ENCODE measurements around the gene CLEC4G. TPM values are rescaled to one million over a fixed set of nuclear protein-coding genes. Genes with fewer than 3 reads are reported as not detected.

Gene CLEC4G
- polyA plus RNA-seq, 1 donor (not counting 4 experiments of a cell fraction or from before 2014, with no cell fraction given), result not detected

GRCh38 chr19:7743425-7743841 is 11.5 kb upstream of the CLEC4G start:
- no peaks in the 10 kb centered on the region for H3K27me3 ChIP-seq (ENCODE audit: control insufficient read depth, extremely low read depth, insufficient read depth, low read length)
- no peaks in the 10 kb centered on the region for H3K4me1 ChIP-seq (ENCODE audit: control insufficient read depth, extremely low read depth, insufficient read depth, low read length)
- H4K20me1 ChIP-seq (ENCODE audit: control insufficient read depth, extremely low read depth, insufficient read depth, low read length), result no peaks in the 10 kb centered on the region
- no peaks in the 10 kb centered on the region for H3K9me3 ChIP-seq (ENCODE audit: control insufficient read depth, low read depth, low read length)
- no peaks in the 10 kb centered on the region for H3K9me1 ChIP-seq (ENCODE audit: control insufficient read depth, extremely low read depth, insufficient read depth, low read length)
- no peak overlapping the region for H3K9ac ChIP-seq (ENCODE audit: control insufficient read depth, extremely low read depth, insufficient read depth, low read length)
- no peaks in the 10 kb centered on the region for H3K79me2 ChIP-seq (ENCODE audit: control insufficient read depth, insufficient read depth, low read length)
- DNase-seq (ENCODE audit: low read depth, low spot score) (no peak), FAIRE-seq (no peak)
- no peak overlapping the region for H3K4me2 ChIP-seq (ENCODE audit: control insufficient read depth, extremely low read depth, insufficient read depth, low read depth, low read length)
- no peak for TF ChIP-seq EZH2 (IDR thresholded peaks at IDR 0.05; ENCODE audit: low read length)
- TF ChIP-seq, protein P1, sequence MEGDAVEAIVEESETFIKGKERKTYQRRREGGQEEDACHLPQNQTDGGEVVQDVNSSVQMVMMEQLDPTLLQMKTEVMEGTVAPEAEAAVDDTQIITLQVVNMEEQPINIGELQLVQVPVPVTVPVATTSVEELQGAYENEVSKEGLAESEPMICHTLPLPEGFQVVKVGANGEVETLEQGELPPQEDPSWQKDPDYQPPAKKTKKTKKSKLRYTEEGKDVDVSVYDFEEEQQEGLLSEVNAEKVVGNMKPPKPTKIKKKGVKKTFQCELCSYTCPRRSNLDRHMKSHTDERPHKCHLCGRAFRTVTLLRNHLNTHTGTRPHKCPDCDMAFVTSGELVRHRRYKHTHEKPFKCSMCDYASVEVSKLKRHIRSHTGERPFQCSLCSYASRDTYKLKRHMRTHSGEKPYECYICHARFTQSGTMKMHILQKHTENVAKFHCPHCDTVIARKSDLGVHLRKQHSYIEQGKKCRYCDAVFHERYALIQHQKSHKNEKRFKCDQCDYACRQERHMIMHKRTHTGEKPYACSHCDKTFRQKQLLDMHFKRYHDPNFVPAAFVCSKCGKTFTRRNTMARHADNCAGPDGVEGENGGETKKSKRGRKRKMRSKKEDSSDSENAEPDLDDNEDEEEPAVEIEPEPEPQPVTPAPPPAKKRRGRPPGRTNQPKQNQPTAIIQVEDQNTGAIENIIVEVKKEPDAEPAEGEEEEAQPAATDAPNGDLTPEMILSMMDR (optimal IDR thresholded peaks at IDR 0.05 in 1 of 3, IDR thresholded peaks at IDR 0.05 in 1 of 3, conservative IDR thresholded peaks at IDR 0.05 in 1 of 3; ENCODE audit: extremely low read depth in 1 of 3, insufficient read depth in 2 of 3, low read length in 3 of 3), result no peak
- H3K4me3 ChIP-seq (ENCODE audit: control insufficient read depth in 2 of 3, extremely low read depth in 1 of 3, insufficient read depth in 2 of 3, low read depth in 1 of 3, low read length in 3 of 3), result no peak overlapping the region
- H3K27ac ChIP-seq (ENCODE audit: control insufficient read depth, insufficient read depth, low read length), result no peak overlapping the region
- no peak overlapping the region for H2AFZ ChIP-seq (ENCODE audit: control insufficient read depth, low read length)
- H3K36me3 ChIP-seq (ENCODE audit: control insufficient read depth in 2 of 2, extremely low read depth in 1 of 2, insufficient read depth in 2 of 2, low read length in 2 of 2), result no peaks in the 10 kb centered on the region
- dilution Hi-C loops (cut with MboI; ENCODE audit: extremely low pct_ligation_motif_present, low sequenced_read_pairs), result no loop called here

DNA sequence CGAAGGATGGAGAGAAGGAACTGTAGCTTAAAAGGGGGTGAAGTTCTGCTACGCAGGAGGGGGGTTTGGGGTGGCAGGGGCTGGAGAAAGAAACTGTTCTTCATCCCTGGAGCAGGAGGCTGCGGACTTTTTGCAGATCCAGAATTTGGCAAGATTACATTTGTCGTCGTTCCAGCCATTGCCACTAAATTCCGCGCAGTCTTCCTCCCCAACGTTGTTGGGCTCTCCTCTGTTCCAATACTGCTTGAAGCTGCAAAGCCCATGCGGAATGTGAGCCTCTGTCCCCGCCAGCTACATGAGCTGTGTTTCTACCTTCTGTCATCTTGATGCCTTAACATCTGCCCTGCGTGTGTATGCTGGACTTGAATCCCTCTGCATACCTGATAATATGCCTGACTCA is 11.1 kb upstream of the CLEC4G start:
- no peak overlapping the region for H3K27ac ChIP-seq (ENCODE audit: control insufficient read depth, insufficient read depth, low read length)
- H3K9me1 ChIP-seq (ENCODE audit: control insufficient read depth, extremely low read depth, insufficient read depth, low read length), result no peaks in the 10 kb centered on the region
- FAIRE-seq, result no peak
- no peaks in the 10 kb centered on the region for H3K79me2 ChIP-seq (ENCODE audit: control insufficient read depth, insufficient read depth, low read length)
- H3K9me3 ChIP-seq (ENCODE audit: control insufficient read depth, low read depth, low read length), result no peaks in the 10 kb centered on the region
- dilution Hi-C loops (cut with MboI; ENCODE audit: extremely low pct_ligation_motif_present, low sequenced_read_pairs), result no loop called here
- DNase-seq (ENCODE audit: low read depth, low spot score), result no peak
- no peaks in the 10 kb centered on the region for H3K4me1 ChIP-seq (ENCODE audit: control insufficient read depth, extremely low read depth, insufficient read depth, low read length)
- H2AFZ ChIP-seq (ENCODE audit: control insufficient read depth, low read length), result no peak overlapping the region
- H3K9ac ChIP-seq (ENCODE audit: control insufficient read depth, extremely low read depth, insufficient read depth, low read length), result no peak overlapping the region
- no peaks in the 10 kb centered on the region for H4K20me1 ChIP-seq (ENCODE audit: control insufficient read depth, extremely low read depth, insufficient read depth, low read length)
- TF ChIP-seq, protein P1 (optimal IDR thresholded peaks at IDR 0.05 in 1 of 3, IDR thresholded peaks at IDR 0.05 in 1 of 3, conservative IDR thresholded peaks at IDR 0.05 in 1 of 3; ENCODE audit: extremely low read depth in 1 of 3, insufficient read depth in 2 of 3, low read length in 3 of 3), result no peak
- no peak for TF ChIP-seq EZH2 (IDR thresholded peaks at IDR 0.05; ENCODE audit: low read length)
- no peak overlapping the region for H3K4me3 ChIP-seq (ENCODE audit: control insufficient read depth in 2 of 3, extremely low read depth in 1 of 3, insufficient read depth in 2 of 3, low read depth in 1 of 3, low read length in 3 of 3)
- no peaks in the 10 kb centered on the region for H3K27me3 ChIP-seq (ENCODE audit: control insufficient read depth, extremely low read depth, insufficient read depth, low read length)
- H3K36me3 ChIP-seq (ENCODE audit: control insufficient read depth in 2 of 2, extremely low read depth in 1 of 2, insufficient read depth in 2 of 2, low read length in 2 of 2), result no peaks in the 10 kb centered on the region
- no peak overlapping the region for H3K4me2 ChIP-seq (ENCODE audit: control insufficient read depth, extremely low read depth, insufficient read depth, low read depth, low read length)

Measured in keratinocyte (primary cell).